NCI-H524 (cell line): ENCODE measurements around the gene KLHL14.

ENCODE experiments used
- DNase-seq, 2 experiments: peaks; one replicate each; lab custom pipeline; 2025; lab: John Stamatoyannopoulos, UW

KLHL14 gene

GRCh38 chr18:32637226-32637625 lies 135.6 kb downstream of the KLHL14 start:
- DNase-seq, result no peak

GRCh38 chr18:32634876-32635431 lies 137.9 kb downstream of the KLHL14 start:
- no peak for DNase-seq

- DNase-seq, result no peak
Measured at GRCh38 chr18:32629981-32630700, 142.7 kb downstream of the KLHL14 start.

- no peak for DNase-seq
Measured at GRCh38 chr18:32629292-32629691, 143.5 kb downstream of the KLHL14 start.

GRCh38 chr18:32624182-32624723 lies 148.6 kb downstream of the KLHL14 start:
- no peak for DNase-seq

- no peak for DNase-seq
Measured at GRCh38 chr18:32623563-32623962, 149.3 kb downstream of the KLHL14 start.
